OCI-LY1 (cell line): Measurements from ENCODE around the gene LRRC55.

Source experiments
- CTCF ChIP-seq: fragments of 200-600 bp; sonication (generic), shearing (Covaris generic); IDR thresholded peaks from 2 replicates; pipeline ENCODE4 v1.5.1; 2017; ENCODE audit warnings: mild to moderate bottlenecking, antibody characterized with exemption, low read length, moderate library complexity, mixed read lengths
- EZH2 ChIP-seq: fragments of 200-600 bp; sonication (generic), shearing (Covaris generic); IDR thresholded peaks from 2 replicates; pipeline ENCODE4 v1.8.0; 2017; ENCODE audit warnings: borderline replicate concordance, mixed run types, mild to moderate bottlenecking, antibody characterized with exemption, low read length, moderate library complexity, mixed read lengths

GRCh38 chr11:57146301-57146700 is 35.5 kb upstream of the LRRC55 start:
- TF ChIP-seq CTCF (no peak), EZH2 (no peak)
